HL-60 (cell line): ENCODE data around the gene HDGFL3.

ENCODE experiments used
- CTCF ChIP-seq: IDR thresholded peaks from one replicate; pipeline ENCODE4 v1.5.1; 2011; ENCODE audit warnings: low read length, control low read depth, inconsistent platforms; ENCODE audit not compliant: insufficient read depth
- POLR2AphosphoS5 ChIP-seq: IDR thresholded peaks from 2 replicates; pipeline ENCODE4 v1.6.1; 2012; ENCODE audit warnings: low read depth

DNA sequence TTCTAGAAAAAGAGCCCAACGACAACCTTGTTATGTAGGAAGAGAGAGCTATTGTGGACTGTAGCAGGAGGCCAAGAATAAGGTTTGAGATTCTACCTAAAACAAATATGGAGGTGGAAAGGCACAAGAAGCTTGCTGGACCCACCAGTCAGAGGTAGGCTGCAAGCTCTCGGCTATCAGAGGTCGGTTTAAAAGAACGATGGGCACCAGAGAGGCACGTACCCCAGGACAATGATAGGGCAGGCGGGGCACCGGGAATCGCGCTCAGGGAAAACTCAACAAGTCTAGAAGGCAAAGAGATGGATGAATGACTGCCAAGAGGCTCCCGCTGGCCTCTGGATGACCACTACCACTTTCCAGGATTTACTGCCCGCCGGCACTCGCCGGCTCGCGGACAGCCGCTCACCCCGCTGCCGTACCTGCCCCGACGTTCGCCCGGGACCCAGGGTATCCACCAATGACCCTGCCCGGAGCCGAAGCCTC lies 1.1 kb downstream of the HDGFL3 start:
- TF ChIP-seq CTCF (no peak), POLR2AphosphoS5 (no peak)
